IPS-20b (cell line): ENCODE results near the gene PRKCE.

Source experiments
- H3K27ac ChIP-seq: one replicate; pipeline ENCODE4 v1.5.1; 2013; ENCODE audit warnings: low read length
- H3K27me3 ChIP-seq: 2 replicates; pipeline ENCODE4 v1.6.1; 2013; ENCODE audit warnings: mild to moderate bottlenecking, low read length, inconsistent platforms; ENCODE audit not compliant: insufficient read depth
- H3K36me3 ChIP-seq: 2 replicates; pipeline ENCODE4 v1.6.1; 2013; ENCODE audit warnings: low read depth, mild to moderate bottlenecking, inconsistent platforms, low read length, moderate library complexity; ENCODE audit not compliant: insufficient read depth
- H3K4me1 ChIP-seq: 2 replicates; pipeline ENCODE4 v1.6.1; 2013; ENCODE audit warnings: mild to moderate bottlenecking, control low read depth, inconsistent platforms, low read length, moderate library complexity; ENCODE audit not compliant: insufficient read depth
- H3K4me3 ChIP-seq: 2 replicates; pipeline ENCODE4 v1.5.1; 2013; ENCODE audit warnings: mild to moderate bottlenecking, low read length, inconsistent platforms
- H3K9ac ChIP-seq: 2 replicates; pipeline ENCODE4 v1.6.1; 2013; ENCODE audit warnings: low read depth, mild to moderate bottlenecking, inconsistent platforms, low read length, moderate library complexity
- H3K9me3 ChIP-seq: 2 replicates; pipeline ENCODE4 v1.6.1; 2013; ENCODE audit warnings: mild to moderate bottlenecking, low read depth, low read length, inconsistent platforms; ENCODE audit not compliant: insufficient read depth

Gene PRKCE

DNA sequence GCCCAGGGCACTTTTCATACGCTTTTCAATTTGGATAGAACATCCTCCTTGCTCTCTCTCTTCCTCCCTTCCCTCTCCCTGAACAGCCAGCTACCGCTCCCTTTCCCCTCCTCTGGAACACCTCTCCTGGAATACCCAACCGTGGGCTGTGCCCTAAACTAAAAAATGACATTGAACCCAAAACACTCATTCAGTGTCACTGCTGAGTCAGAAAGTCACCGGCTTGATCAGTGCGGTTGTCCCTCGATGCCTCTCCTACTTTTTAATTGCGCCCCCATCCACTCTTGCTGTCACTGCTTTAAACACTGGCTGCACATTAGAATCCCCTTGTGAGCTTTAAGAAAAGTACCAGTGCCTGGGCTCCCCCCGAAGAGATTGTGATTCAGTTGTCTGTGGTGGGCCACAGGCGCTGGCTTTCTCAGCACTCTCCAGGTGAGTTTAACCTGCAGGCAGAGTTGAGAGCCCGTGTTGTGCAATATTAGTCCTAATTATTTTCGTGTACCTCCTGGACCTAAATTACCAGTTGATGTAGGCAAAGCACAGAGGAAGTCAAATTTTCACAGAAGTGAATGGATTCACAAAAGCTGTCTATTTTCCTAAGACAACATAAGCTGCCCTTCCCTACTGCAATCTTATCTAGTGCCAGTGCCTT is 302.0 kb downstream of the PRKCE start:
- H3K36me3 ChIP-seq: no peaks in the 10 kb centered on the region
- no peaks in the 10 kb centered on the region; the same call in 1 of the 2 replicates for H3K4me1 ChIP-seq
- no peak overlapping the region for H3K9ac ChIP-seq
- no peak overlapping the region for H3K27ac ChIP-seq
- H3K27me3 ChIP-seq: no peaks in the 10 kb centered on the region
- no peak overlapping the region for H3K4me3 ChIP-seq
- no peaks in the 10 kb centered on the region for H3K9me3 ChIP-seq

DNA sequence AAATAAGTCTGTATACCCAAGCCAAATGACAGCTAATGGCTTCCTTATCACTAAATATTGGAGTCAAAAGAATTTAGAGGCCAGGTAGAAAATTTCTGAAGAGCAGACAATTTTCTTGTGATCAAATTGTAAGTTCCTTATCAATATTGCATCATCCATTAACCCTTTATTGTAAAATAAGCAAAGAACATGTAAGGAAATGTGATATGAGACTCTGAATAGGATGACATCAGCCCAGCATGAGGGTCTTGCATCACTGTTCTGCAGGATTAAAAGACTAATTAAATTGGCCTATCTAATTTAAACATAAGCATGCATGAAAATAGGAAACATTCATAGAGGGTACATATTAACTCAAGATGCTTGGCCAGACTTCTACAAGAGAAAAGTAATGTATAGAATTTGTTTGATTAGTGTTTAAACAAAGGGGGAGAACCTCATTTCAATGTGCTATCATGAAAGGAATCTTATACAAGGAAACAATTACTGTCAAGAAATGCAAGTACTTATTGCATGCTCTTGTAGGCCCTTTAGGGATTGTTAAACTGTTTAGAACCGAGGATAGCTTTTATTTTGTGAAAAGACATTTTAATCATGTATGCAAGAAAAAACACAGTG is 302.9 kb downstream of the PRKCE start:
- Histone ChIP-seq H3K4me3 (no peak overlapping the region), H3K27me3 (no peaks in the 10 kb centered on the region), H3K9me3 (no peaks in the 10 kb centered on the region), H3K36me3 (no peaks in the 10 kb centered on the region), H3K4me1 (peaks cover 3% of the 10 kb centered on the region; the same call in 1 of the 2 replicates), H3K27ac (no peak overlapping the region), H3K9ac (no peak overlapping the region)

DNA sequence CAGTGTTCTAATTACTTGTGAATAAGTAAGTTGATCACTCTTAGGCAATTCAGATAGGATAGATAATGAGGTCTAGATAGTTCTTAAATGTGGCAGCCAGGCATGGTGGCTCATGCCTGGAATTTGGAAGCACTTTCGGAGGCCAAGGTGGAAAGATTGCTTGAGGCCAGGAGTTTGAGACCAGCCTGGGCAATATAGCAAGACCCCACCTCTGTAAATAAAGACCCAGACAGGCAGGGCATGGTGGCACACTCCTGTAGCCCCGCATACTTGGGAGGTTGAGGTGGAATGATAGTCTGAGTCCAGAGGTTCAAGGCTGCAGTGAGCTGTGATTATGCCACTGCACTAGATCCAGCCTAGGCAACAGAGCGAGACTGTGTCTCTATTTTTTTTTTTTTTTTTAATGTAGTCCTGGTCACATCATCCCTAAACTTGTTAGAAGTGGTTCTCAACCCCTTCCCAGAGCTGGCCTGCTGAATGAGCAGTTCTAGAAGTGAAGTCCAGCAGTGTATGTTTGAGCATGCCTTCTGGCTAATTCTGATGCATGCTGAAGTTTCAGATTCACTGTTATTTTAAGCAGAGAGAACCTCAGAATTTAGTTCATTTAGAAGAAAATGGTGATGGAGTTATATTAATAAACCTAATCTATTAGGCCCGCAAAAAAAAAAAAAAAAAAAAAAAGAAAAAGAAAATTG is 306.2 kb downstream of the PRKCE start:
- no peak overlapping the region for H3K4me3 ChIP-seq
- no peaks in the 10 kb centered on the region for H3K9me3 ChIP-seq
- no peaks in the 10 kb centered on the region for H3K36me3 ChIP-seq
- H3K9ac ChIP-seq: no peak overlapping the region
- peaks cover 8% of the 10 kb centered on the region; the same call in 1 of the 2 replicates for H3K4me1 ChIP-seq
- no peaks in the 10 kb centered on the region for H3K27me3 ChIP-seq
- no peak overlapping the region for H3K27ac ChIP-seq

DNA sequence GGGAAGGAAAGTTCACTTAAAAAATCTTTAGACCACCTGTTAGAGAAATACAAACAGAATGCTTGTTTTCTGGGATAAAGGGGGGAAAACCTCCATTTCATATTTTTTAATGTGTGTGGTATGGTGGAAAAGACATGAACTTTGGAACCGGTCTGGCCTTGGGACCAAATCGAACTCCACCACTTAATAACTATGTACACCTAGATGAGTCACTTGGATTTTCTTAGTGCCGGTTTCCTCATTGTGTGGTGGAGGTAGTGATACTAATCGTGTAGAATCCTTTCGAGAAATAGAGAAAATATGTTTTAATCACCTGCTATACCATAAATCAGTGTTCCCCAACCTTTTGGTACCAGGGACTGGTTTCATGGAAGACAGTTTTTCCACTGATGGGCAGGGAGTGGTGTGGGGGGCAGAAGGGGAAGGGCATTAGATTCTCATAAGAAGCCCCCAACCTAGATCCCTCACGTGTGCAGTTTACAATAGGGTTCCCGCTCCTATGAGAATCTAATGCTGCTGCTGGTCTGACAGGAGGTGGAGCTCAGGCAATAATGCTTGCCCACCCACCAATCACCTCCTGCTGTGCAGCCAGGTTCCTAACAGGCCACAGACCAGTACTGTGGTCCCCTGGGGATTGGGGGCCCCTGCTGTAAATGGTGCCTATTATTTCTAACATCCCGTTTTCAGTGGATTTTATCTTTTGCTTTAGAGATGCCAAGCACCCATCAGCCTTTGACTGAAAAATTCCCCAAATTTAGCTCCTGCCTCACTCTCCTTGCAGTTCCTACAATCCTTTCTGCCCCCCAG is 308.8 kb downstream of the PRKCE start:
- Histone ChIP-seq H3K9me3 (no peaks in the 10 kb centered on the region), H3K27ac (no peak overlapping the region), H3K9ac (no peak overlapping the region), H3K4me1 (peaks cover 8% of the 10 kb centered on the region; the same call in 1 of the 2 replicates), H3K27me3 (no peaks in the 10 kb centered on the region), H3K36me3 (no peaks in the 10 kb centered on the region), H3K4me3 (no peak overlapping the region)

DNA sequence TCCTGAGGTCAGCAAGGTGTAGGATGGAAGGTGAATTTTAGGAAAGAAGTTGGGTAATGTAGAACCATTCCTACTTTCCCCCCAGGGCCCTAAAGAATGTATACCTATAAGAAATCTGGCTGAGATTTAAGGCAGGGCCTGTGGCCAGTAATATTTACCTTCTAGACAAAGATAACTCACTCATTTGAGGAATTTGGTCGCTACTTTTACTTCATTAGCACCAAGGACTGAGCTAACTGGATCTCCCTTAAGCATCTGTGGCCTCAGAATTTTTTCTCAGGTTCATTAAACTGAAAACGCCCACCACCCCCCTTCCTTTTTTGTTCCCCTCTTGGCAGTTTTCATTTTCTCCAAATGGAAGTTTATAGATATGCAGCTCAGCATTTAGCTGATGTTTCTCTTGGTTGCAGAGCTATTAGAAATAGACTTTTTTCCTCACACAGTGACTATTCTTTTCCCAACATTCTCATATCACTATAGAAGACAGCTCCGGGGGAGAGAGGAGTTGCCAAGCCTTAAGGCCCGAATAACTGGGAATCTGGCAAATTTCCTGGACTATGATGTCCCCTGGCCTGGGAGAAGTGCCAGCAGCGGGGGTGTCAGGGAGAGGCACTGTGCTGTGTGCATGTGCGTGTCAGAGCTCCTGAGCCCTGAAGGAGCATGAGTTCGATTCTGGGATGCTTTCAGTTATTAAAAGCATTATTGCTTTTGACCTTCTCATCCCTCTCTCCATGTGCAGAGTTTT is 310.9 kb downstream of the PRKCE start:
- Histone ChIP-seq H3K9ac (no peak overlapping the region), H3K36me3 (no peaks in the 10 kb centered on the region), H3K27me3 (no peaks in the 10 kb centered on the region), H3K27ac (no peak overlapping the region), H3K4me1 (peaks cover 8% of the 10 kb centered on the region; the same call in 1 of the 2 replicates), H3K9me3 (no peaks in the 10 kb centered on the region), H3K4me3 (no peak overlapping the region)

DNA sequence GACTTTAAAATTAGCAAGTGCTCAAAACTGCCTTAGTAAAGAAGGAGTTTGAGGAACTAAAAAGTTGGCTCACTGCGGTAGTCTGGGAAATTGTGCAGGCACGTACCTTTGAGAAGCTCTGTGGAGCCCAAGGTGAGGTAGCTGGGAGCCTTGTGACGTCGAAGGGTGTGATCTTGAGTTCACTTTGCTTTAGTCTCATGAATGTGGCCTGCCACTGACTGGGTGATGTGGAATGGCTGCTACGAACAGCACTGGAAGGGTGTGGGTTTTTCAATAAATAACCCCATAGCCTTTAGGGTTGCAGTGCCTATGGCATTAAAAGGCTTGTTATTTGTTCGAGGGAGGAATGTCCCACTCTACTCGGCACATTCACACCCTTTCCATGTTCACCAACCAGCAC is 312.3 kb downstream of the PRKCE start:
- Histone ChIP-seq H3K4me1 (peaks cover 8% of the 10 kb centered on the region; the same call in 1 of the 2 replicates), H3K27ac (no peak overlapping the region), H3K27me3 (no peaks in the 10 kb centered on the region), H3K9ac (no peak overlapping the region), H3K4me3 (no peak overlapping the region), H3K9me3 (no peaks in the 10 kb centered on the region), H3K36me3 (no peaks in the 10 kb centered on the region)

DNA sequence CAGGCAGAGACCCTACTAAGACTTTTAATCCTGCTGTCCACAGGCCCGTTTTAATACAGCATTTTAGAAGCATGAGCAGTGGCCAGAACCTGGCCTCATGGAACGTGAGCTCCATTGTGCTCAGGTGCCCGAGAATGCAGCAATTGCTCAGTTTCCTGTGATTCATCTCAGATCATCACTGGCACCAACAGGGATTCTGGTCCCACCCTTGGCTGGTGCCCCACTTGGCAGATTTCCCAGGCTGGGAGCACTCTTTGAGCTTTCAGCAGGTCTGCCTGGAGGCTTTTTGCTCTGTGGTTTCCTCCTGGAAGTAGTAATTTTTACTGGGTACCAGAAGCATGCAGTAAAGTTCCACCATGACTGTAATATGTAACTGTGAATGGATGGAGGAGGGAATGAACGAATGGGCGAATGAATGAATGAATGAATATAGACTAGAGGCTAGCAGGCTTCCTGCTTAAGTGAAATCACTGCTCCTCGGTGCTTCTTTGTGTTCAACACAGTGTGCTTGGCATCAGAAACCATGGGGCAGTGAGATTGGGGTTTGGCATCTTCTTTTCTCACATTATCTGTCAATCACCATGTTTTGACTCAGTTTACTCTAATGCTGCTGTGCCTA is 312.9 kb downstream of the PRKCE start:
- no peak overlapping the region for H3K27ac ChIP-seq
- peaks cover 5% of the 10 kb centered on the region; the same call in 1 of the 2 replicates for H3K4me1 ChIP-seq
- H3K27me3 ChIP-seq: no peaks in the 10 kb centered on the region
- no peak overlapping the region for H3K9ac ChIP-seq
- H3K4me3 ChIP-seq: no peak overlapping the region
- H3K36me3 ChIP-seq: no peaks in the 10 kb centered on the region
- H3K9me3 ChIP-seq: no peaks in the 10 kb centered on the region

DNA sequence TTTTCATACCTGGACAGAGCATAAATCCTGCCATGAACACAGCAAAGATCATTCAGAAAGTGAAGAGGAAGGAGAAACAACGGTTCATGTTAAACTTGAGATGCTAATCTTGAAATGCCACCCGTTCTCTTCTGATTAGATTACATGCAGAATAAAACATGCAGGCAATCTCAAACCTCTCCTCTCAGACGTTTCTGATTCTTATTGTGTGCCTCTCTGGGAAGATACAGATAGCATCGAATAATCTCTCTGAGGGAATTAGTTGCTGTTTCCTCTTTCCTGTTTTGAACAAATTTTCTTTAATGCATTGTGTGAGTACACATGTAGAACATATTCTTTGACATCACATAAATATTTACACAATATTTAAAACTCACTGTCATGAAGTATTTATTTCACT is 313.4 kb downstream of the PRKCE start:
- Histone ChIP-seq H3K4me1 (peaks cover 5% of the 10 kb centered on the region; the same call in 1 of the 2 replicates), H3K36me3 (no peaks in the 10 kb centered on the region), H3K27me3 (no peaks in the 10 kb centered on the region), H3K9ac (no peak overlapping the region), H3K9me3 (no peaks in the 10 kb centered on the region), H3K4me3 (no peak overlapping the region), H3K27ac (no peak overlapping the region)

DNA sequence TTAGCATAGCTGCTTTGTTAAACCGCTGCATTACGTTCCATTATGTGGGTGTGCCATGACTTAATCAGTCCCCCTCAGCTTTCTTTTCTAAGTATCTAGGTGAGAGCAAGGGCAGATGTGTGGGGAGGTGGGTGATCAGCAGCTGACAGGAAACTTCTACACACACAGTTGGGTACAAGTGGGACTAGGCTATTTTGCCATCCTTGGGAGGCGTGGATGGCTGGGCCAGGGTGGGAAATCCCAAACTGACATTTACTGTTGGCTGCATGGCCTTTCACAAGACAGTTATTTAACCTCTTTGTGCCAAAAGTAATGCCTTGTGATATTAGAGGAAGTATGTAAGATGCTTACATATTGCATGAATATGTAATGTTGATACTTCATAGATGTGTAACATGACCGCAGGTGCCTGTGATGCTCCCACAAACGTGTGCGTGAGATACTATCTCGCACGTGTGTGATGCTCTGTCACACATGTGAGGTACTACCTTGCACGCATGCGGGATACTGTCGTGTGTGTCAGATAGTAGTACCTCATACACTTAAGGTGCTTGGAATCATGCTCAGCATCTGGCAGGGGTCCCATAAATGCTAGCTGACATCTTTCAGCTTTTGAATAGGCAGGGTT is 314.5 kb downstream of the PRKCE start:
- Histone ChIP-seq H3K9ac (no peak overlapping the region), H3K9me3 (no peaks in the 10 kb centered on the region), H3K36me3 (no peaks in the 10 kb centered on the region), H3K4me3 (no peak overlapping the region), H3K27ac (no peak overlapping the region), H3K4me1 (no peaks in the 10 kb centered on the region), H3K27me3 (no peaks in the 10 kb centered on the region)

DNA sequence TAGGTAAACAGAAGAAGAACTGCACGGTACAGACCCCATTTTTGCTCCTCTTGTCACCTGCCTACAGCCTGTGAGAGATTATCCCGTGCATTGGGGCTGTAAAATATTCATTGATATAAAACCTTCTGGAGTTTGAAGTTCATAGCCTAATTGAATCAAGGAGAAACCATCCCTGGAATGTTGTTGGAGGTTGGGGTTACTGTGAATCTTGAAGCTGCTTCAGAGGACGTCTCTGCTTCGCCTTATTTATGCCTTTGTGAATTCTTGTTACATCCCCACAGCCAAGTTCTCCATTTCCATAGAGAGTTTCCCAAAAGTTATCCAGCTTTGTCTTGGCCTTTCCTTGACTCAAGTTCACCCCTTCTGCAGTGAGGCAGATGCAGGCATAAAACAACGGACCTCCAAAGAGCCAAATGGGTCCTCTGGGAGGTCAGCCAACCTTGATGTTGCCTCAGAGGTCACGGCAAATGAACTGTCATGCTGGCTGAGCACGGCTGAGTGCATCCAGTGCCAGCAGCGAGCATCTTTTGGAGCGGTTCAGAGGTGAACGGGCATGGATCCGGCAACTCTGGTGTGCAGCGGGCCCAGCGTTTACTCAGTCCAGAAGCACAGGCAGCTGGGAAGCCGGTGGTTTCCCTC is 317.6 kb downstream of the PRKCE start:
- H3K4me3 ChIP-seq: no peak overlapping the region
- H3K4me1 ChIP-seq: no peaks in the 10 kb centered on the region
- H3K36me3 ChIP-seq: no peaks in the 10 kb centered on the region
- H3K27me3 ChIP-seq: no peaks in the 10 kb centered on the region
- no peak overlapping the region for H3K27ac ChIP-seq
- no peak overlapping the region for H3K9ac ChIP-seq
- H3K9me3 ChIP-seq: no peaks in the 10 kb centered on the region
